ENCODE results near the gene EYS.

EYS gene

GRCh38 chr6:63930848-63931247, 1776.2 kb downstream of the EYS start:
- no peak for ATAC-seq
- TF ChIP-seq PPARA (CRISPR knock-in tag; IDR thresholded peaks at IDR 0.05; ENCODE audit: borderline replicate concordance) = no peak
- TF ChIP-seq TOX (CRISPR knock-in tag; IDR thresholded peaks at IDR 0.05; ENCODE audit: borderline replicate concordance) = no peak
- no peak for TF ChIP-seq CSRNP3 (CRISPR knock-in tag; IDR thresholded peaks at IDR 0.05)
- TF ChIP-seq, protein P1, sequence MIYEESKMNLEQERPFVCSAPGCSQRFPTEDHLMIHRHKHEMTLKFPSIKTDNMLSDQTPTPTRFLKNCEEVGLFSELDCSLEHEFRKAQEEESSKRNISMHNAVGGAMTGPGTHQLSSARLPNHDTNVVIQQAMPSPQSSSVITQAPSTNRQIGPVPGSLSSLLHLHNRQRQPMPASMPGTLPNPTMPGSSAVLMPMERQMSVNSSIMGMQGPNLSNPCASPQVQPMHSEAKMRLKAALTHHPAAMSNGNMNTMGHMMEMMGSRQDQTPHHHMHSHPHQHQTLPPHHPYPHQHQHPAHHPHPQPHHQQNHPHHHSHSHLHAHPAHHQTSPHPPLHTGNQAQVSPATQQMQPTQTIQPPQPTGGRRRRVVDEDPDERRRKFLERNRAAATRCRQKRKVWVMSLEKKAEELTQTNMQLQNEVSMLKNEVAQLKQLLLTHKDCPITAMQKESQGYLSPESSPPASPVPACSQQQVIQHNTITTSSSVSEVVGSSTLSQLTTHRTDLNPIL (CRISPR knock-in tag; IDR thresholded peaks at IDR 0.05; ENCODE audit: low read depth) = no peak
- TF ChIP-seq, protein P2, sequence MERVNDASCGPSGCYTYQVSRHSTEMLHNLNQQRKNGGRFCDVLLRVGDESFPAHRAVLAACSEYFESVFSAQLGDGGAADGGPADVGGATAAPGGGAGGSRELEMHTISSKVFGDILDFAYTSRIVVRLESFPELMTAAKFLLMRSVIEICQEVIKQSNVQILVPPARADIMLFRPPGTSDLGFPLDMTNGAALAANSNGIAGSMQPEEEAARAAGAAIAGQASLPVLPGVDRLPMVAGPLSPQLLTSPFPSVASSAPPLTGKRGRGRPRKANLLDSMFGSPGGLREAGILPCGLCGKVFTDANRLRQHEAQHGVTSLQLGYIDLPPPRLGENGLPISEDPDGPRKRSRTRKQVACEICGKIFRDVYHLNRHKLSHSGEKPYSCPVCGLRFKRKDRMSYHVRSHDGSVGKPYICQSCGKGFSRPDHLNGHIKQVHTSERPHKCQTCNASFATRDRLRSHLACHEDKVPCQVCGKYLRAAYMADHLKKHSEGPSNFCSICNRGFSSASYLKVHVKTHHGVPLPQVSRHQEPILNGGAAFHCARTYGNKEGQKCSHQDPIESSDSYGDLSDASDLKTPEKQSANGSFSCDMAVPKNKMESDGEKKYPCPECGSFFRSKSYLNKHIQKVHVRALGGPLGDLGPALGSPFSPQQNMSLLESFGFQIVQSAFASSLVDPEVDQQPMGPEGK (CRISPR knock-in tag; IDR thresholded peaks at IDR 0.05; ENCODE audit: borderline replicate concordance) = no peak
- TF ChIP-seq POU6F1 (CRISPR knock-in tag; IDR thresholded peaks at IDR 0.05; ENCODE audit: borderline replicate concordance, low read depth) = no peak

DNA sequence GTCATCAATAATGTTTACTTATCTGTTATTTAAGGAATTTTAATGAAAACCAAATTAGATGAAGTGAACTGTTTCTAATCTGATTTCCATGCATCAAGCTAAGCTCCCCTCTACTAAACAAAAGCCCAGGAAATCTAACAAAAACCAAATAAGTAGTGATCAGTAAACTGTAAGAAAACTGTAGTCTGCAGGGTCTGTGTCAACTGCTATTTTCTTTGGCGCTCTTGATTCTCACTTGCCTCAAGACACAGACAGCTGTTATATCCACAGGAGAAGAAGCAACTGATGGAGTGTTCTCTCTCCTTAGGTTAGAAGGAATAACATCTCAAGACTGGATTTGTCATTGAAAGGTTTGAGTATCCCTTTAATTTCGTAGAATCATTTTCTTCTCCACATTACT, 1777.9 kb downstream of the EYS start:
- TF ChIP-seq TOX (CRISPR knock-in tag; IDR thresholded peaks at IDR 0.05; ENCODE audit: borderline replicate concordance) (no peak), ZC3H10 (CRISPR knock-in tag; IDR thresholded peaks at IDR 0.05) (no peak)
- ATAC-seq = no peak

DNA sequence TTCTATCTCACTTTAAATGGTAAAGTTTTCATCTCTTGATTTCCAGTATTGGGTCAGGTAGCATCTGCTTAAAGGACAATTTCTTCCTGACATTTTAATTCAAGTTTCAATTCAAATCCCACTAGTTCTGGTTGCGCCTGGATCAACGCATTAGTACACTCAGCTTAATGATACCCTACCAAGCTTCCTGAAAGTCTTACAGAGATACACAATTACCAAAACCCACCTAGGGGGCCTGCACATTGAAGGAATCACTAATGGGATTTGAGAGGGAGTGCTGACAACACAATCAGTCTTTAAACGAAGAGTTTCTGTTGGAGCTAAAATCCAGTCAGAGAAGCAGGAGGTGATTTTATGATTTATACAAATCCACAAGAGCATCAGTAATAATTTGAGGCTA, 1778.4 kb downstream of the EYS start:
- TF ChIP-seq, protein P2 (CRISPR knock-in tag; IDR thresholded peaks at IDR 0.05; ENCODE audit: borderline replicate concordance) = no peak
- no peak for TF ChIP-seq ZNF565 (CRISPR knock-in tag; conservative IDR thresholded peaks at IDR 0.05; ENCODE audit: low read depth)
- no peak for ATAC-seq

GRCh38 chr6:63926950-63927927, 1779.8 kb downstream of the EYS start:
- TF ChIP-seq, protein P1 (CRISPR knock-in tag; IDR thresholded peaks at IDR 0.05; ENCODE audit: low read depth) = no peak
- TF ChIP-seq ARNTL (CRISPR knock-in tag; IDR thresholded peaks at IDR 0.05; ENCODE audit: borderline replicate concordance, low read depth) = no peak
- TF ChIP-seq SNAI2 (CRISPR knock-in tag; IDR thresholded peaks at IDR 0.05) = no peak
- no peak for TF ChIP-seq TOX (CRISPR knock-in tag; IDR thresholded peaks at IDR 0.05; ENCODE audit: borderline replicate concordance)
- TF ChIP-seq BACH2 (CRISPR knock-in tag; IDR thresholded peaks at IDR 0.05; ENCODE audit: borderline replicate concordance) = no peak
- TF ChIP-seq TCF4 (CRISPR knock-in tag; IDR thresholded peaks at IDR 0.05; ENCODE audit: borderline replicate concordance) = no peak
- TF ChIP-seq POU6F1 (CRISPR knock-in tag; IDR thresholded peaks at IDR 0.05; ENCODE audit: borderline replicate concordance, low read depth) = no peak
- TF ChIP-seq RARB (CRISPR knock-in tag; IDR thresholded peaks at IDR 0.05) = no peak
- TF ChIP-seq ZNF8 (CRISPR knock-in tag; IDR thresholded peaks at IDR 0.05) = no peak
- TF ChIP-seq TSHZ2 (CRISPR knock-in tag; IDR thresholded peaks at IDR 0.05) = no peak
- no peak for TF ChIP-seq ZC3H10 (CRISPR knock-in tag; IDR thresholded peaks at IDR 0.05)
- TF ChIP-seq ISL1 (CRISPR knock-in tag; IDR thresholded peaks at IDR 0.05) = no peak
- TF ChIP-seq CSDC2 (CRISPR knock-in tag; IDR thresholded peaks at IDR 0.05) = no peak
- TF ChIP-seq ESRRG (CRISPR knock-in tag; IDR thresholded peaks at IDR 0.05) = no peak
- TF ChIP-seq ZNF70 (CRISPR knock-in tag; IDR thresholded peaks at IDR 0.05) = no peak
- no peak for ATAC-seq

Data from SK-N-SH treated with all-trans-retinoic acid at 6 μM for 48 hours (cell line).